NCI-H748 (cell line): ENCODE data around the gene RHCE.
A peak's percentile ranks its signal among the peaks of the same experiment; 100 is the strongest.
"Not testable (repeated sequence)": the region's sequence is repeated elsewhere in the genome, so short reads cannot be mapped to it uniquely, and the experiment has no call there.

Source experiments
- DNase-seq: peaks from one replicate; lab custom pipeline; 2025; ENCODE audit not compliant: unreplicated experiment; lab: John Stamatoyannopoulos, UW

Gene RHCE

GRCh38 chr1:25402947-25403803 is 17.4 kb downstream of the RHCE start:
- peak; percentile 6 for DNase-seq

GRCh38 chr1:25398079-25398478 is 22.5 kb downstream of the RHCE start:
- DNase-seq: not testable (repeated sequence)

- DNase-seq: not testable (repeated sequence)
These were observed 23.1 kb downstream of the RHCE start for GRCh38 chr1:25397549-25397948.

GRCh38 chr1:25392841-25393240 is 27.8 kb downstream of the RHCE start:
- no peak for DNase-seq

- not testable (repeated sequence) for DNase-seq
These were observed 30.9 kb downstream of the RHCE start for GRCh38 chr1:25389721-25390120.

DNA sequence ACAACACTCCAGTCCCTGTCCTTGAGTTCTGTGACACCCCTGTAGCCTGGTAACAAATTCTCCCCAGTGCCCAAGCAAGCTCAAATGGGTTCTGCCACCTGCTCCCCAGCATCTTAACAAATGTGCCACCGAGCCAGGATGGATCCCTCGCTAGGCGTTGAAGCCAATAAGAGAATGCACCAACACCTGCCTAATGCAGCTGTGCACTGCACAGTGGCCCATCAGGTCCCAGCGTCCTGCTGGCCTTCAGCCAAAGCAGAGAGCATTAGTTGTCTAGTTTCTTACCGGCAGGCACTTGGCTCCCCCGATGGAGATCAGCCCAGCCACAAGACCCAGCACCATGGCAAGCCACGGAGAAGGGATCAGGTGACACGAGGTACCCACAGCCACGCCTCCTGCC is 31.9 kb downstream of the RHCE start:
- peak; percentile 49 for DNase-seq

- not testable (repeated sequence) for DNase-seq
These were observed 33.5 kb downstream of the RHCE start for GRCh38 chr1:25387096-25387495.

GRCh38 chr1:25383875-25384274 is 36.8 kb downstream of the RHCE start:
- not testable (repeated sequence) for DNase-seq

DNA sequence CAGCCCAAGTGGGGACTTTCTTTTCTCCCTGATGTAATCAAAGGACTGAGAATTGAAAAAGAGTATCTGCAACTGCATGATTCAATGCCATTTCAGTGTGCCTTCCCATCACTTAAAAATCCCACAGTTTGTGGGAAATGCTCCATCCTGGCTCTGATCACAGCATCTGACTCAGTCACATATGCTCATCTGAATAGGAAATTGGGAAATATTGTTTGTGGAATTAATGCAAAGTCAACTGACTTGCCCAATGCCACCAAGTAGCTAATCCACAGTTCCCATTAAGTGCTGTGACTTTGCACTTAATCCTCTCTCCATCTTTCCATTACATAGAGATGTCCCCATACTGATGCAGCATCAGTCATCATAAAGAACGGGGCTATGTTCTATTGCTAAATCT is 37.5 kb downstream of the RHCE start:
- not testable (repeated sequence) for DNase-seq

- not testable (repeated sequence) for DNase-seq
These were observed 38.1 kb downstream of the RHCE start for GRCh38 chr1:25382543-25382942.

GRCh38 chr1:25378367-25378766 is 42.3 kb downstream of the RHCE start:
- not testable (repeated sequence) for DNase-seq

GRCh38 chr1:25371757-25372156 is 48.9 kb downstream of the RHCE start:
- DNase-seq: not testable (repeated sequence)

DNA sequence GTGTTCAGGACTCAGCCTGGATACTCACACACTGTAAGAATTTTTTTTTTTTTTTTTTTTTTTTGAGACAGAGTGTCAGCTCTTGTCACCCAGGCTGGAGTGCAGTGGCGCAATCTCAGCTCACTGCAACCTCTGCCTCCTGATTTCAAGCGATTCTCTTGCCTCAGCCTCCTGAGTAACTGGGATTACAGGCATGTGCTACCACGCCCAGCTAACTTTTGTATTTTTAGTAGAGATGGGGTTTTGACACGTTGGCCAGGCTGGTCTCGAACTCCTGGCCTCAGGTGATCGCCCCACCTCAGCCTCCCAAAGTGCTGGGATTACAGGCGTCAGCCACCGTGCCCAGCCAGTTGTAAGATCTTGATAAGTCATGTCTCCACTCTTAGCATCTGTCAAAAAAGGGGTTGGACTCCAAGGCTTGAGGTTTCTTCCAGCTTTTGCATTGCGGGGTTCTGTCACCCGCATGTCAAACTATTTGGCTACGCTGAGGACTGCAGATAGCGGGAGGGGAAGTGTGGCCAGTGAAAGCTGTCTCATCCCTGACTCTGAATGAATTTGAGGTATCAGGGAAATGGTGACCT is 50.8 kb downstream of the RHCE start:
- not testable (repeated sequence) for DNase-seq

DNA sequence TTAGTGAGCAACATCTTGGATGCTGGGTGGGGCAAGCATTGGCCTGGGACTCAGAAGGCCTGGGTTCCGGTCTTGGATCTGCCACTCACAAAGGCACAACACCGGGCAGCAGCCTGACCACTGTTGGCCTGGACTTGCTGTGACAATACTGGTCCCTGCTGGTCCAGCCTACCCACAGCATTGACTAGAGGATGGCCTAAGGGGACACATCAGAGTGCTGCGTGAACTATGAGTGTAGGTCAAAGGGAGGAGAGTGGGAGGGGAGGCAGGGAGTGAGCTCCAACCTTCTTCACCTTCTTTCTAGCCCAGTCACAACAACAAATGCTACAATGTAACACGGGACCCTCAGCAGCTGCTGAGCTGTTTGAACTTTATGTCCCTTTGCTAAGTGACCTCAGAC is 51.4 kb downstream of the RHCE start:
- DNase-seq: no peak

DNA sequence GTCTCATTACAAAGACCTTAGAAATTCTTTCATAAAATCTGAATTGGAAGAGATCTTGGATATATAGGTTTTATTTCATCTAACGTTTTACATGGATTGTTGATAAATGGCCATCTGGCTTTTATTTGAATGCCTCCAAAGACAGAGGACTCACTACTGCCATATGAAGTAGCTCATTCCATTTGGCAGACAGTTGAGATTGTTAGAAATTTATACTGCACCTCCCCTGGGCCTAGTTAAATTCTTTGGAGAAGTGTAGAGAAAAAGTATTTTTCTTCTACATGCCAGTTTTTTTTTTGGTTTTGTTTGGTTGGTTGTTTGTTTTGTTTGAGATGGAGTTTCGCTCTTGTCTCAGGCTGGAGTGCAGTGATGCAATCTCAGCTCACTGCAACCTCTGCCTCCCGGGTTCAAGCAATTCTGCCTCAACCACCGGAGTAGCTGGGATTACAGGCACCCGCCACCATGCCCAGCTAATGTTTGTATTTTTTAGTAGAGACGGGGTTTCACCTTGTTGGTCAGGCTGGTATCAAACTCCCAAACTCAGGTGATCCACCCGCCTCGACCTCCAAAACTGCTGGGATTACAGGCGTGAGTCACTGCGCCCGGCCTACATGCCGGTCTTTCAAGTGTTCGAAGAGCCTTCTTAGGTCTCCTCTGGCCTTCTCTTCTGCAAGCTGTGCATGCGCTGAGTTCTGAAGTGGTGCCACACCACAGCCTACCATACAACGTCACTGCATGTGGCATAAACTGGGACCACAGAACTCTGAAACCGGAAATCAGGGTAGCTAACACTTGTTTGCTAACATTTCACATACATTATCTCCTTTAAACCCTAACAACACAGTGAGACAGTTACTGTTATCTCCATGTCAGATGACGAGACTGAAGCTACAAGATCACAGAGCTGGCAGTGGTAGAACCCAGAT is 57.7 kb downstream of the RHCE start:
- DNase-seq: not testable (repeated sequence)

- no peak for DNase-seq
These were observed 58.7 kb downstream of the RHCE start for GRCh38 chr1:25361901-25362300.

DNA sequence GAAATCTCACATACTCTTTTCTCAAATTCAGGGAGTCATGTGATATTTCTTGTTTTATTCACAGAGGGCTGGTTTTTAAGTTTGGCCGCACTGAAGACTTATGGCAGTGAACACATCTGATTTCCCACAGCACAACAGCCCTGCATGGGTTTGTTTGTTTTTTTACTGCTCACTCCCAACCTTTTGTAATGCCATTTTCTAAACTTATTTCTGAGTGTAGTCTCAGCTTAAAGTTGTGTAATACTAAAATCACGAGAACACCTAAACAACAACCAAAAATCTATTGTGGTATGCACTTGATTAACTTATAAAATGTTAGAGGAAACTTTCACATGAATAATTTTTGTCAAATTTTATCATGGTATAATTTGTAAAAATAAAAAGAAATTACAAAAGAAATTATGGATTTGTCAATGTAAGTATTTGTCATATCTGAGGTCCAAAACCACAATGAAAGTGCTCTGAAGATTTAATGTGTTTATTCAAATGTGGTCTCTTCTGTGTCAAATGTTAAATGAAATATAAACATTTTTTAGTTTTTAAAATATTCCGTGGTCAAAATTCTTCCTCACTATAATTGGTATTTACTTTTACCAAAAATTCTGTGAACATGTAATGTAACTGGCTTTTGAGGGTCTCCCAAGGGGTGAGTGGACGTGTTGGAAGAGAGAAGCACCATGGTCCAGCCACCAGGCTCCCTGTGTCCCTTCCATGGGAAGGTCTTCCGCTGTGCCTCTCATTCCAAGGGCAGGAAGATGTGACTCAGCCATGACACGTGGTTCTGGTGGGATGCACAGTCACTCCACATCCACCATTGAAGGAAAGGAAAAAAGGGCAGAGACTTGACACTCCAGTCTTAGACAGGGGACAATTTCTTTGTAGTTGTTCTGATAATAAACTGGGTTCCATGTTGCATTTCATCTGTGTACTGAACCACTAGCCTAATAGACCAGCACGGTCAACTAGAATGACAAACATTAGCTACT is 59.7 kb downstream of the RHCE start:
- DNase-seq: no peak

DNA sequence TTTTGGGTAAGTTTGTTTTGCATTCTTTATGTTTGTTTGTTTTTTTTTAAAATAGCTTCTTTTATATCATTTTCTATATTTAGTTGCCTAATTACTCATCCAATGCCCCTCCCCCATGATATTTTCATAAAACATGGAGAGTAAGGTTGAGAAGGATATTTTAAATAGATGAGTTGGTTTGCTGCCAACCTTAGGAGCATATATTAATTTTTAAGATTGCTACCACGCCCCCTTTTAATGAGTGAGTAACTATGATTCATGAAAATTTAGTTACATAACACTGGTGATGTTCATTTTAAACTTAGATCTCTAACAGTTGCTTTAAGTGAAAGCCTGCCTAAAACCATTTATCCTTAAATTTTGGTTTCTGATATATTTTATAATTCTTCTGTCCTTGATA is 63.8 kb downstream of the RHCE start:
- no peak for DNase-seq

DNA sequence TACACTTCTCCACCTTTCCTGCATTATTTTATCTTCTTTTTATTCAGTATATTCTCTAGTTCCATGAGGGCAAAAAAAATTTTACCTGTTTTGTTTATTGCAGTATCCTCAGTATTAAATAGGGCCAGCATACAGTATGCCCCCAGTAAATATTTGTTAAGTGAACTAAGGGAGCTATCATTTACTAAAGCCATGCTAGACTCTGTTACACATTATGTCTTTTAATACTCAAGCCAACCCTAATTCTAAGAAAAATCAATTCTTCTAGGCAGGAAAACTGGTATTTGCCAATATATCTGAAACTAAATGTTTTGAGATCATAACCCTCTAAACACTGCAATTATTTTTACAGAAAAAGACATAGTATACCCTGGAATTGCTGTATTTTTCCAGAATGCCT is 64.2 kb downstream of the RHCE start:
- no peak for DNase-seq

DNA sequence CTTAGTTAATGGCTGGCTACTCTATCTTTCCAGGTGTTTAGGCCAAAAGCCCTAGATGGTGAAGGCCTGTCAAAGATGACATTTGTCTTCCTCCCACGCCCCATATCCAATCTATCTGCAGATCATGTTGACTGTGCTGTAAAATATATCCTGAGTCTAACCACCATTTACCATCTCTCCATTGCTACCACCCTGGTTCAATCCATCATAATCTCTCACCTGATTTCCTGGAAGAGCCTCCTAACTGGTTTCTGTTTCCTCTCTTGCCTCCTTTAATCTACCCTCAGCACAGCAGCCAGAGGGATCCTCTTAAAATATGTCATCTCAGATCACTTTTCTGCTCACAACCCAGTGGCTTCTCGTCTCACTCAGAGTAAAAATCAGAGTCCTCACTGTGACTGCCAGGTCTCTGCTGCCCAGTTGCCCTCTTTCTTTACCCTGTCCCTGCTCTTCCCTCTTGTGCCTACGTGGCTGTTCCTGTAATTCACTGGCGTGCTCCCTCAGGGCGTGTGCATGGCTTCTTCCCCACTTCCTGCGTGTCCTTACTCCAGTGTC is 64.7 kb downstream of the RHCE start:
- DNase-seq: no peak
